Measurements from ENCODE around the gene ITGA2. TPM values are rescaled to one million over a fixed set of nuclear protein-coding genes. Genes with fewer than 3 reads are reported as not detected.

ITGA2 gene
- total RNA-seq, 1 experiment from 2014 or later = 36.6 TPM

DNA sequence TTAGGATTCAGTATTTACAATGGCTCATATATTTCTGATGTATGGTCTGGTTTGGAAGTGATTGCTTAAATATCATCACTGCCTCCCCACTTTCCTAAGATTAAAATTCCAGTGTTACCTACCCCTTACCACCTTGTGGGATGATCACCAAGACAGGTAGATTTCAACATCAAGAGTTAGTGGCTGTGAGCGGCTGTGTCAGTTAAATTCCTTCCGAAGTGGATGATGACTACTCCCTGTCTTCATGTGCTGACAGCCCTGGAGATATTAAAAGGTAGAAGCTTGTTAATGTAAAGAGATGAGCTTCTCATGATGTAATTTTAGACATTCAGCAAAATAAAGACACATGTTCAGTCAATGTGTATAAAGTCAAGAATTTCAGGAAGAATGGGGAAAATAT is 4.2 kb downstream of the ITGA2 start:
- Histone ChIP-seq H3K4me2 (ENCODE audit: low read length) (no peak overlapping the region), H3K4me3 (replicated peaks in 1 of 2; ENCODE audit: low read depth in 1 of 2, low read length in 2 of 2) (no peak overlapping the region), H4K20me1 (ENCODE audit: insufficient read depth) (0 out of 2 replicates have a peak, but pooled peaks cover 4% of the 10 kb centered on the region), H3K9ac (ENCODE audit: low read length) (no peak overlapping the region), H3K27me3 (ENCODE audit: insufficient read depth, low read length) (no peaks in the 10 kb centered on the region), H3K79me2 (ENCODE audit: insufficient read depth, low read length) (peaks cover 65% of the 10 kb centered on the region), H3K9me2 (ENCODE audit: insufficient read depth) (no peaks in the 10 kb centered on the region), H3K9me3 (ENCODE audit: control insufficient read depth in 1 of 2, insufficient read depth in 1 of 2, low read depth in 1 of 2, low read length in 2 of 2) (no peaks in the 10 kb centered on the region), H3K27ac (ENCODE audit: low read depth, low read length) (no peak overlapping the region), H2AFZ (ENCODE audit: low read depth, low read length, poor library complexity, severe bottlenecking) (no peak overlapping the region), H3K4me1 (ENCODE audit: control insufficient read depth in 1 of 2, insufficient read depth in 2 of 2, low read length in 2 of 2) (peaks cover 11 to 13% of the 10 kb centered on the region in 2 experiments), H3K36me3 (ENCODE audit: control insufficient read depth in 1 of 2, insufficient read depth in 2 of 2, low read length in 2 of 2) (peaks cover 0 to 8% of the 10 kb centered on the region in 2 experiments; a peak in 1 of 4 replicates)
- ATAC-seq (no peak), DNase-seq (ENCODE audit: low read depth, low spot score) (no peak)
- ChIA-PET RAD21 (ENCODE audit: low non-redundant PET in 1 of 2, low total read pairs in 2 of 2, uncharacterized antibody in 2 of 2, unreplicated experiment in 2 of 2) (no interaction called here), CTCF (no interaction called here), POLR2A (no interaction called here)
- intact Hi-C loops (cut with micrococcal nuclease) = no loop called here
- TF ChIP-seq CEBPB (IDR thresholded peaks at IDR 0.05; ENCODE audit: low read depth) (no peak), EZH2phosphoT487 (IDR thresholded peaks at IDR 0.05; ENCODE audit: borderline replicate concordance) (no peak), RAD21 (IDR thresholded peaks at IDR 0.05; ENCODE audit: low read depth) (no peak), ELF1 (IDR thresholded peaks at IDR 0.05; ENCODE audit: borderline replicate concordance, low read depth) (no peak), SP1 (IDR thresholded peaks at IDR 0.05; ENCODE audit: low read depth) (no peak), POLR2AphosphoS5 (IDR thresholded peaks at IDR 0.05; ENCODE audit: low read depth, low read length) (no peak), POLR2A (IDR thresholded peaks at IDR 0.05; ENCODE audit: borderline replicate concordance, extremely low read depth, insufficient read depth, insufficient read length) (no peak), CBX3 (IDR thresholded peaks at IDR 0.05; ENCODE audit: low read depth) (no peak), EGR1 (IDR thresholded peaks at IDR 0.05; ENCODE audit: low read depth) (no peak), ZFX (IDR thresholded peaks at IDR 0.05) (no peak), YY1 (IDR thresholded peaks at IDR 0.05; ENCODE audit: extremely low read depth, insufficient replicate concordance, low read depth, low read length) (no peak), TCF7L2 (IDR thresholded peaks at IDR 0.05; ENCODE audit: borderline replicate concordance, extremely low read depth, insufficient read depth, insufficient read length) (no peak), SRF (IDR thresholded peaks at IDR 0.05; ENCODE audit: low read depth) (no peak), ZNF274 (IDR thresholded peaks at IDR 0.05; ENCODE audit: low read depth, low read length) (no peak), EZH2 (IDR thresholded peaks at IDR 0.05) (no peak)
- TF ChIP-seq, protein P1, sequence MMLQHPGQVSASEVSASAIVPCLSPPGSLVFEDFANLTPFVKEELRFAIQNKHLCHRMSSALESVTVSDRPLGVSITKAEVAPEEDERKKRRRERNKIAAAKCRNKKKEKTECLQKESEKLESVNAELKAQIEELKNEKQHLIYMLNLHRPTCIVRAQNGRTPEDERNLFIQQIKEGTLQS (IDR thresholded peaks at IDR 0.05) = no peak
- TF ChIP-seq, protein P2, sequence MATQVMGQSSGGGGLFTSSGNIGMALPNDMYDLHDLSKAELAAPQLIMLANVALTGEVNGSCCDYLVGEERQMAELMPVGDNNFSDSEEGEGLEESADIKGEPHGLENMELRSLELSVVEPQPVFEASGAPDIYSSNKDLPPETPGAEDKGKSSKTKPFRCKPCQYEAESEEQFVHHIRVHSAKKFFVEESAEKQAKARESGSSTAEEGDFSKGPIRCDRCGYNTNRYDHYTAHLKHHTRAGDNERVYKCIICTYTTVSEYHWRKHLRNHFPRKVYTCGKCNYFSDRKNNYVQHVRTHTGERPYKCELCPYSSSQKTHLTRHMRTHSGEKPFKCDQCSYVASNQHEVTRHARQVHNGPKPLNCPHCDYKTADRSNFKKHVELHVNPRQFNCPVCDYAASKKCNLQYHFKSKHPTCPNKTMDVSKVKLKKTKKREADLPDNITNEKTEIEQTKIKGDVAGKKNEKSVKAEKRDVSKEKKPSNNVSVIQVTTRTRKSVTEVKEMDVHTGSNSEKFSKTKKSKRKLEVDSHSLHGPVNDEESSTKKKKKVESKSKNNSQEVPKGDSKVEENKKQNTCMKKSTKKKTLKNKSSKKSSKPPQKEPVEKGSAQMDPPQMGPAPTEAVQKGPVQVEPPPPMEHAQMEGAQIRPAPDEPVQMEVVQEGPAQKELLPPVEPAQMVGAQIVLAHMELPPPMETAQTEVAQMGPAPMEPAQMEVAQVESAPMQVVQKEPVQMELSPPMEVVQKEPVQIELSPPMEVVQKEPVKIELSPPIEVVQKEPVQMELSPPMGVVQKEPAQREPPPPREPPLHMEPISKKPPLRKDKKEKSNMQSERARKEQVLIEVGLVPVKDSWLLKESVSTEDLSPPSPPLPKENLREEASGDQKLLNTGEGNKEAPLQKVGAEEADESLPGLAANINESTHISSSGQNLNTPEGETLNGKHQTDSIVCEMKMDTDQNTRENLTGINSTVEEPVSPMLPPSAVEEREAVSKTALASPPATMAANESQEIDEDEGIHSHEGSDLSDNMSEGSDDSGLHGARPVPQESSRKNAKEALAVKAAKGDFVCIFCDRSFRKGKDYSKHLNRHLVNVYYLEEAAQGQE (IDR thresholded peaks at IDR 0.05; ENCODE audit: low read depth) = no peak
- TF ChIP-seq, protein P3, sequence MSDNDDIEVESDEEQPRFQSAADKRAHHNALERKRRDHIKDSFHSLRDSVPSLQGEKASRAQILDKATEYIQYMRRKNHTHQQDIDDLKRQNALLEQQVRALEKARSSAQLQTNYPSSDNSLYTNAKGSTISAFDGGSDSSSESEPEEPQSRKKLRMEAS (IDR thresholded peaks at IDR 0.05) = no peak
- BruUV-seq (replicated peaks) = no TSS peak
